Measurements from ENCODE around the gene GMDS. TPM values are rescaled to one million over a fixed set of nuclear protein-coding genes. Genes with fewer than 3 reads are reported as not detected.

The GMDS gene
- total and polyA plus RNA-seq, 5 donors, result 8.1 to 13.5 (median 12.6) TPM

- no peaks in the 10 kb centered on the region for H3K9me3 ChIP-seq (ENCODE audit: control insufficient read depth, low read length)
- 40% methylated on average over 83 of the region's 83 CpGs for WGBS
- H3K27ac ChIP-seq (ENCODE audit: low read length), result no peak overlapping the region
- intact Hi-C loops (cut with DNase I), result no loop called here
- H3K27me3 ChIP-seq (ENCODE audit: control insufficient read depth, insufficient read depth), result no peaks in the 10 kb centered on the region
- peak; percentile 20 to 44 for ATAC-seq
- H3K4me3 ChIP-seq (ENCODE audit: low read length), result no peak overlapping the region
- H3K4me1 ChIP-seq (ENCODE audit: control insufficient read depth, insufficient read depth, low read length), result no peaks in the 10 kb centered on the region
- peak in 2 of 3 donors; percentile 74 to 78 for DNase-seq
Measured at GRCh38 chr6:1619673-1620503, 625.5 kb downstream of the GMDS start.

- Histone ChIP-seq H3K4me1 (ENCODE audit: control insufficient read depth, insufficient read depth, low read length) (no peaks in the 10 kb centered on the region), H3K27me3 (ENCODE audit: control insufficient read depth, insufficient read depth) (no peaks in the 10 kb centered on the region), H3K27ac (ENCODE audit: low read length) (no peak overlapping the region), H3K9me3 (ENCODE audit: control insufficient read depth, low read length) (no peaks in the 10 kb centered on the region), H3K4me3 (ENCODE audit: low read length) (no peak overlapping the region)
- intact Hi-C loops (cut with DNase I), result no loop called here
- DNase-seq (peak in 2 of 3 donors; percentile 51 to 58), ATAC-seq (peak in 1 of 2 donors; percentile 22)
- 55% methylated on average over 40 of the region's 40 CpGs for WGBS
Measured at GRCh38 chr6:1619098-1619672, 626.2 kb downstream of the GMDS start.

GRCh38 chr6:1618311-1619097 is 626.9 kb downstream of the GMDS start:
- DNase-seq (peak in 2 of 3 donors; percentile 41 to 56), ATAC-seq (peak in 1 of 2 donors; percentile 0)
- Histone ChIP-seq H3K27me3 (ENCODE audit: control insufficient read depth, insufficient read depth) (no peaks in the 10 kb centered on the region), H3K9me3 (ENCODE audit: control insufficient read depth, low read length) (no peaks in the 10 kb centered on the region), H3K27ac (ENCODE audit: low read length) (no peak overlapping the region), H3K4me1 (ENCODE audit: control insufficient read depth, insufficient read depth, low read length) (no peaks in the 10 kb centered on the region), H3K4me3 (ENCODE audit: low read length) (no peak overlapping the region)
- 73% methylated on average over 31 of the region's 31 CpGs for WGBS
- intact Hi-C loops (cut with DNase I), result no loop called here

- Histone ChIP-seq H3K9me3 (ENCODE audit: control insufficient read depth, low read length) (no peaks in the 10 kb centered on the region), H3K27ac (ENCODE audit: low read length) (no peak overlapping the region), H3K27me3 (ENCODE audit: control insufficient read depth, insufficient read depth) (no peaks in the 10 kb centered on the region), H3K4me3 (ENCODE audit: low read length) (no peak overlapping the region), H3K4me1 (ENCODE audit: control insufficient read depth, insufficient read depth, low read length) (no peaks in the 10 kb centered on the region)
- WGBS, result 78% methylated on average over 21 of the region's 21 CpGs
- DNase-seq (peak in 2 of 3 donors; percentile 43 to 46), ATAC-seq (peak in 1 of 2 donors; percentile 5)
- intact Hi-C loops (cut with DNase I), result no loop called here
Measured at GRCh38 chr6:1617466-1618310, 627.7 kb downstream of the GMDS start.

GRCh38 chr6:1616701-1617463 is 628.5 kb downstream of the GMDS start:
- Histone ChIP-seq H3K9me3 (ENCODE audit: control insufficient read depth, low read length) (no peaks in the 10 kb centered on the region), H3K27me3 (ENCODE audit: control insufficient read depth, insufficient read depth) (no peaks in the 10 kb centered on the region), H3K4me1 (ENCODE audit: control insufficient read depth, insufficient read depth, low read length) (no peaks in the 10 kb centered on the region), H3K4me3 (ENCODE audit: low read length) (no peak overlapping the region), H3K27ac (ENCODE audit: low read length) (no peak overlapping the region)
- DNase-seq (peak in 1 of 3 donors; percentile 36), ATAC-seq (no peak)
- intact Hi-C loops (cut with DNase I), result no loop called here
- WGBS, result 76% methylated on average over 11 of the region's 11 CpGs

- DNase-seq, result peak in 1 of 3 donors; percentile 43
- H3K4me3 ChIP-seq (ENCODE audit: low read length), result no peak overlapping the region
- no peak for ATAC-seq
- H3K4me1 ChIP-seq (ENCODE audit: control insufficient read depth, insufficient read depth, low read length), result no peaks in the 10 kb centered on the region
- H3K27me3 ChIP-seq (ENCODE audit: control insufficient read depth, insufficient read depth), result no peaks in the 10 kb centered on the region
- intact Hi-C loops (cut with DNase I), result no loop called here
- 77% methylated on average over 10 of the region's 10 CpGs for WGBS
- no peaks in the 10 kb centered on the region for H3K9me3 ChIP-seq (ENCODE audit: control insufficient read depth, low read length)
- H3K27ac ChIP-seq (ENCODE audit: low read length), result no peak overlapping the region
Measured at GRCh38 chr6:1615853-1616420, 629.5 kb downstream of the GMDS start.

- Histone ChIP-seq H3K4me1 (ENCODE audit: control insufficient read depth, insufficient read depth, low read length) (no peaks in the 10 kb centered on the region), H3K9me3 (ENCODE audit: control insufficient read depth, low read length) (no peaks in the 10 kb centered on the region), H3K27me3 (ENCODE audit: control insufficient read depth, insufficient read depth) (no peaks in the 10 kb centered on the region), H3K4me3 (ENCODE audit: low read length) (peak overlapping the region; percentile 97), H3K27ac (ENCODE audit: low read length) (peak overlapping the region; percentile 6)
- intact Hi-C loops (cut with DNase I), result no loop called here
- WGBS, result 57% methylated on average over 50 of the region's 50 CpGs
- ATAC-seq, result no peak
- peak in 2 of 3 donors; percentile 60 to 67 for DNase-seq
Measured at GRCh38 chr6:1615151-1615852, 630.1 kb downstream of the GMDS start.

- ATAC-seq, result no peak
Measured at GRCh38 chr6:1614448-1615150, 630.8 kb downstream of the GMDS start.

More at GRCh38 chr6:1614448-1615150, 630.8 kb downstream of the GMDS start:
- DNase-seq, result peak in 2 of 3 donors; percentile 61 to 71
- Histone ChIP-seq H3K9me3 (ENCODE audit: control insufficient read depth, low read length) (no peaks in the 10 kb centered on the region), H3K4me1 (ENCODE audit: control insufficient read depth, insufficient read depth, low read length) (no peaks in the 10 kb centered on the region), H3K27ac (ENCODE audit: low read length) (peak overlapping the region; percentile 39), H3K27me3 (ENCODE audit: control insufficient read depth, insufficient read depth) (no peaks in the 10 kb centered on the region), H3K4me3 (ENCODE audit: low read length) (peak overlapping the region; percentile 97)
- intact Hi-C loops (cut with DNase I), result no loop called here
- 19% methylated on average over 85 of the region's 85 CpGs for WGBS
